Chondrocyte (in vitro differentiated cells): ENCODE results near the gene CTSL. TPM values are rescaled to one million over a fixed set of nuclear protein-coding genes. Genes with fewer than 3 reads are reported as not detected.
A peak's percentile ranks its signal among the peaks of the same experiment; 100 is the strongest.

Source experiments
- DNase-seq: peaks from one replicate; pipeline ENCODE4 v3.0.0; 2021; ENCODE audit warnings: mixed read lengths, low spot score
- H3K27ac Mint-ChIP-seq: one replicate; pipeline ENCODE4 v1.8.0; 2021; ENCODE audit warnings: mild to moderate bottlenecking, moderate library complexity, mixed read lengths; ENCODE audit not compliant: unreplicated experiment
- H3K27me3 Mint-ChIP-seq: 2 replicates; pipeline ENCODE4 v1.8.0; 2021; ENCODE audit warnings: low read depth, mixed read lengths
- H3K36me3 Mint-ChIP-seq: 2 replicates; pipeline ENCODE4 v1.8.0; 2021; ENCODE audit warnings: low read depth, mixed read lengths
- H3K4me1 Mint-ChIP-seq: 2 replicates; pipeline ENCODE4 v1.8.0; 2021; ENCODE audit warnings: low read depth, mild to moderate bottlenecking, mixed read lengths
- H3K4me3 Mint-ChIP-seq: one replicate; pipeline ENCODE4 v1.8.0; 2021; ENCODE audit warnings: mild to moderate bottlenecking, moderate library complexity, mixed read lengths; ENCODE audit not compliant: unreplicated experiment
- H3K9me3 Mint-ChIP-seq: 2 replicates; pipeline ENCODE4 v1.8.0; 2021; ENCODE audit warnings: low read depth, mixed read lengths
- CTCF ChIP-seq: fragments of 200-600 bp; sonication (generic); IDR thresholded peaks from 2 replicates; pipeline ENCODE4 v1.5.0; 2021; ENCODE audit warnings: antibody characterized with exemption, mild to moderate bottlenecking, moderate library complexity
- total RNA-seq: library from RNA; stranded (reverse); gene quantifications from 3 replicates; pipeline ENCODE4 v1.2.1, GENCODE V29; 2021

Gene CTSL
- total RNA-seq, 1 donor from 2014 or later, result 77.7 TPM

- Mint-ChIP-seq H3K4me3 (peak overlapping the region; percentile 73), H3K4me1 (peaks cover 59% of the 10 kb centered on the region)
- no peak for TF ChIP-seq CTCF
Observed at GRCh38 chr9:87712801-87713277, 13.1 kb upstream of the CTSL start.

GRCh38 chr9:87713278-87713987, 12.5 kb upstream of the CTSL start:
- peak overlapping the region; percentile 100 for H3K27ac Mint-ChIP-seq
- H3K4me1 Mint-ChIP-seq, result peaks cover 56% of the 10 kb centered on the region
- peaks cover 7% of the 10 kb centered on the region for H3K36me3 Mint-ChIP-seq
- DNase-seq, result no peak
- peak overlapping the region; percentile 73 for H3K4me3 Mint-ChIP-seq
- peak; percentile 45 for TF ChIP-seq CTCF
- H3K9me3 Mint-ChIP-seq, result no peaks in the 10 kb centered on the region
- H3K27me3 Mint-ChIP-seq, result no peaks in the 10 kb centered on the region

More at GRCh38 chr9:87712801-87713277, 13.1 kb upstream of the CTSL start:
- H3K27ac Mint-ChIP-seq, result peak overlapping the region; percentile 100
- no peaks in the 10 kb centered on the region for H3K9me3 Mint-ChIP-seq
- no peaks in the 10 kb centered on the region for H3K27me3 Mint-ChIP-seq
- H3K36me3 Mint-ChIP-seq, result peaks cover 11% of the 10 kb centered on the region
- DNase-seq, result no peak

GRCh38 chr9:87713988-87714330, 12.0 kb upstream of the CTSL start:
- Mint-ChIP-seq H3K27me3 (no peaks in the 10 kb centered on the region), H3K4me3 (peak overlapping the region; percentile 73), H3K27ac (peak overlapping the region; percentile 100), H3K36me3 (peaks cover 4% of the 10 kb centered on the region), H3K4me1 (peaks cover 56% of the 10 kb centered on the region), H3K9me3 (no peaks in the 10 kb centered on the region)
- TF ChIP-seq CTCF, result no peak
- DNase-seq, result no peak

- TF ChIP-seq CTCF, result no peak
- H3K4me3 Mint-ChIP-seq, result peak overlapping the region; percentile 23
- peak overlapping the region; percentile 100 for H3K27ac Mint-ChIP-seq
- no peak for DNase-seq
- H3K27me3 Mint-ChIP-seq, result no peaks in the 10 kb centered on the region
- peaks cover 56% of the 10 kb centered on the region for H3K4me1 Mint-ChIP-seq
- H3K9me3 Mint-ChIP-seq, result no peaks in the 10 kb centered on the region
- H3K36me3 Mint-ChIP-seq, result no peaks in the 10 kb centered on the region
Observed at GRCh38 chr9:87714819-87715218, 11.1 kb upstream of the CTSL start.

- DNase-seq, result no peak
- peaks cover 52% of the 10 kb centered on the region for H3K4me1 Mint-ChIP-seq
- no peak overlapping the region for H3K4me3 Mint-ChIP-seq
- TF ChIP-seq CTCF, result no peak
- H3K9me3 Mint-ChIP-seq, result no peaks in the 10 kb centered on the region
- H3K27me3 Mint-ChIP-seq, result no peaks in the 10 kb centered on the region
- no peak overlapping the region for H3K27ac Mint-ChIP-seq
- H3K36me3 Mint-ChIP-seq, result no peaks in the 10 kb centered on the region
Observed at GRCh38 chr9:87716141-87716540, 9.8 kb upstream of the CTSL start.
